Heart right ventricle (tissue), 16 donors: ENCODE measurements around the gene SARDH. TPM values are rescaled to one million over a fixed set of nuclear protein-coding genes. Genes with fewer than 3 reads are reported as not detected.

Source experiments
- ATAC-seq, 8 donors: fragments of 200-7000 bp; cut with Tn5 transposase; one replicate each; pipeline ENCODE4 v1.9.1; 2020; ENCODE audit warnings: mild to moderate bottlenecking in 8 of 8, moderate library complexity in 8 of 8, moderate number of reproducible peaks in 1 of 8
- DNase-seq, 2 donors: peaks; one replicate each; pipeline ENCODE4 v3.0.0-alpha.2; 2020
- H3K27ac ChIP-seq, 10 donors: fragments of 200-600 bp; sonication (generic) in 2 of 10; one replicate each; pipeline versions ENCODE4 v1.5.0 to v1.8.0; 2020 to 2022; ENCODE audit warnings: mild to moderate bottlenecking in 3 of 10
- H3K27me3 ChIP-seq, 7 donors: fragments of 200-600 bp; one replicate each; pipeline ENCODE4 v1.8.0; 2021 to 2022; ENCODE audit warnings: mild to moderate bottlenecking in 2 of 7
- H3K36me3 ChIP-seq, 9 donors: fragments of 200-600 bp; sonication (generic) in 1 of 9; one replicate each; pipeline versions ENCODE4 v1.5.0 to v1.8.0; 2020 to 2022; ENCODE audit warnings: mild to moderate bottlenecking in 2 of 9
- H3K4me1 ChIP-seq, 9 donors: fragments of 200-600 bp; sonication (generic) in 1 of 9; one replicate each; pipeline versions ENCODE4 v1.5.0 to v1.8.0; 2020 to 2022; ENCODE audit warnings: mild to moderate bottlenecking in 4 of 9
- H3K4me3 ChIP-seq, 10 donors: fragments of 200-600 bp; sonication (generic) in 2 of 10; one replicate each; pipeline versions ENCODE4 v1.5.0 to v1.8.0; 2020 to 2022; ENCODE audit warnings: mild to moderate bottlenecking in 7 of 10, moderate library complexity in 2 of 10
- H3K9me3 ChIP-seq, 11 donors: fragments of 200-600 bp in 10 of 11; sonication (generic) in 2 of 11; one replicate each; pipeline versions ENCODE4 v1.5.0 to v1.8.0; 2013 to 2022; ENCODE audit warnings: mild to moderate bottlenecking in 2 of 11, control low read depth in 1 of 11, moderate library complexity in 1 of 11
- WGBS, 2 donors: extraction: QIAGEN DNeasy Blood & Tissue Kit; methylation state at CpG; one replicate each; pipeline ENCODE4 v1.1.7; 2013; ENCODE audit warnings: inconsistent platforms in 1 of 2; 5-methylcytosine and 5-hydroxymethylcytosine counted together
- intact Hi-C, 10 donors: fragments of 100-400 bp; cut with DNase I; formaldehyde crosslinking; loops; one replicate each; pipeline versions ENCODE4 v1.11.1 to v1.14.2; 2022
- polyA plus RNA-seq, 2 donors: library from polyadenylated mRNA; stranded (reverse); fragments of 200-250 nt; gene quantifications; one replicate each; pipeline ENCODE4 v1.2.3, GENCODE V29; 2013
- total RNA-seq, 10 donors: library from RNA; stranded (reverse); fragmentation: NEBNext Ultra II Directional in 3 of 10; extraction: Animal tissue kit (Norgen Biotek cat#: 25700) in 3 of 10; gene quantifications; one replicate each; pipeline versions ENCODE4 v1.2.1 to v1.2.4, GENCODE V29; 2021 to 2023
- TF ChIP-seq, protein P1 (sequence below), 9 donors: fragments of 200-600 bp; sonication (generic) in 2 of 9; IDR thresholded peaks; one replicate each; pipeline versions ENCODE4 v1.5.0 to v1.8.0; 2021 to 2022; ENCODE audit warnings: antibody characterized with exemption in 9 of 9, mild to moderate bottlenecking in 5 of 9, moderate library complexity in 1 of 9
- donor health status: Arrhythmogenic right ventricular cardiomyopathy.
- donor health status: ischemic (EF 13 %, LVEDD 7.1; RV severe dilation, severe dysfunction).
- donor health status: healthy with polysubstance abuse.
- donor health status: DM: no; HTN: yes; CAD: no.
- donor health status: DM: no; HTN: no; CAD: no.
- donor health status: ischemic (EF 25% LVEDD 6.9; RV normal size, moderate dysfunction).
- donor health status: ischemic (EF 25% LVEDD 5.7; RV mildly dilated, moderate dysfunction).
- donor health status: healthy.
- donor health status: DM: yes; HTN: yes; CAD: no.
- donor health status: Ischemic cardiomyopathy.
- donor health status: ischemic (EF 35%, LVEDD 5.7; RV mildly dilated, moderate dysfunction).
- donor health status: nonischemic (EF 11% LVEDD 7.7; RV severe dilation, severe dysfunction).
- donor health status: DM: yes; HTN: yes; CAD: no.
- donor health status: PGD.
- donor health status: ischemic (EF 29% LVEDD 5.4; RV normal size, mild dysfunction).
- donor health status: nonischemic (EF 23%, LVEDD 6.1; RV moderate dilation, normal function).

The SARDH gene
- total and polyA plus RNA-seq, 12 donors, result 0.28 to 1.8 (median 0.53) TPM

DNA sequence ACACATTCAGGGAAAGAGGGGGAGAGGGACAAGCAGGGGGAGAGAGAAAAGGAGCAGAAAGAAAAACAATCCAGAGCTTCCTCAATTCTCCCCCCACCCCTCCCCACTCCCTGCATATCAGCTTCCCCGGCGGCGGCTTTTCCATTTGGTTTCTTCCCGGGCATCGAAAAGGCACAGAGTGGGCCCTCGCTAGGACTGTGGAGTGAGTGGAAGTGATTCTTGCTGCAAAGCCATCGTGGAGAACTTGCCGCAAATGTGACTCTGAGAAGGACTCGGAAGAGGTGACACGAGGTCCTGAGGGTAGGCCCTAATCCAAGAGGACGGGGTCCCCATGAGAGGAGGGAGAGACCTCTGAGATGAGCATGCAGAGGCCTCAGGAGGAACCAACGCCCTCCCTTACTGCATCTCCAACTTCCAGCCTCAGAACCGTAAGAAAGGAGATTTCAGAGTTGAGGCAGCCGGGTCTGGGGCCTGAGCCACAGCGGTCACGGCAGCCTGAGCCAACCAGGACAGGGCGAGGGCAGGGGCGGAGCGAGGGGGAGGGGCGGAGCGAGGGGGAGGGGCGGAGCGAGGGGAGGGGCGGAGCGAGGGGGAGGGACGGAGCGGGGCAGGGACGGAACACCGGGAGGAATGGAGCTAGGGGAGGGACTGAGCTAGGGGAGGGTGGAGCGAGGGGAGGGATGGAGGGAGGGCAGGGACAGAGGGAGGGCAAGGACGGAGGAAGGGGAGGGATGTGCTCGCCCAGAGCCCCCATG is 21.2 kb upstream of the SARDH start:
- H3K27ac ChIP-seq, result no peak overlapping the region
- intact Hi-C loops, result no loop called here
- TF ChIP-seq, protein P1, sequence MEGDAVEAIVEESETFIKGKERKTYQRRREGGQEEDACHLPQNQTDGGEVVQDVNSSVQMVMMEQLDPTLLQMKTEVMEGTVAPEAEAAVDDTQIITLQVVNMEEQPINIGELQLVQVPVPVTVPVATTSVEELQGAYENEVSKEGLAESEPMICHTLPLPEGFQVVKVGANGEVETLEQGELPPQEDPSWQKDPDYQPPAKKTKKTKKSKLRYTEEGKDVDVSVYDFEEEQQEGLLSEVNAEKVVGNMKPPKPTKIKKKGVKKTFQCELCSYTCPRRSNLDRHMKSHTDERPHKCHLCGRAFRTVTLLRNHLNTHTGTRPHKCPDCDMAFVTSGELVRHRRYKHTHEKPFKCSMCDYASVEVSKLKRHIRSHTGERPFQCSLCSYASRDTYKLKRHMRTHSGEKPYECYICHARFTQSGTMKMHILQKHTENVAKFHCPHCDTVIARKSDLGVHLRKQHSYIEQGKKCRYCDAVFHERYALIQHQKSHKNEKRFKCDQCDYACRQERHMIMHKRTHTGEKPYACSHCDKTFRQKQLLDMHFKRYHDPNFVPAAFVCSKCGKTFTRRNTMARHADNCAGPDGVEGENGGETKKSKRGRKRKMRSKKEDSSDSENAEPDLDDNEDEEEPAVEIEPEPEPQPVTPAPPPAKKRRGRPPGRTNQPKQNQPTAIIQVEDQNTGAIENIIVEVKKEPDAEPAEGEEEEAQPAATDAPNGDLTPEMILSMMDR (IDR thresholded peaks at IDR 0.05), result no peak
- peak; percentile 34 to 40 for DNase-seq
- peaks cover 0 to 3% (median 0%) of the 10 kb centered on the region in 11 donors for H3K9me3 ChIP-seq
- H3K36me3 ChIP-seq, result peaks cover 0 to 24% (median 4%) of the 10 kb centered on the region in 9 donors
- 48 to 83% methylated on average over 28 to 32 of the region's 32 CpGs for WGBS, 2 donors
- peaks cover 0 to 7% (median 0%) of the 10 kb centered on the region in 9 donors for H3K4me1 ChIP-seq
- peaks cover 0 to 16% (median 0%) of the 10 kb centered on the region in 7 donors for H3K27me3 ChIP-seq
- ATAC-seq, result peak; percentile 30 to 86 (median 76)
- peak overlapping the region in 2 of 10 donors; percentile 24 for H3K4me3 ChIP-seq

DNA sequence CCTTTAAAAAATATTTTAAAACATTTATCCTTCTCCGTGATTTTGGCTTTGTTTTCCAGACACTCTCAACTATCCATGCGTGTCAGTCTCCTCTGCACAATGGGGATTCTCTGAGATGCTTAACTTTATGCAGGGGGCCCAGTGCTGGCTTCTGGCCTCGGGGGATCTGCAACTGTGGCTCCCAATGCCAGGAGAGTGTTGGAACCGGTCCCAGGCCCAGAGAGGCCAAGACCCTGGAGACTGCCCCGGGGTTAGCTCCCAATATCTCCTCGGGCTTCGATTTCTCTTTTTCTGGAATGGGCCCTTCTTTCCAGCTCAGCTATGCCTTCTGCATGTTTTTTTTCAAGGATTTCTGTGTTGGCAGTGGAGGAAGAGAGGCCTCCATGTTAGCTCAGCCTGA is 20.1 kb upstream of the SARDH start:
- no peak for ATAC-seq

DNA sequence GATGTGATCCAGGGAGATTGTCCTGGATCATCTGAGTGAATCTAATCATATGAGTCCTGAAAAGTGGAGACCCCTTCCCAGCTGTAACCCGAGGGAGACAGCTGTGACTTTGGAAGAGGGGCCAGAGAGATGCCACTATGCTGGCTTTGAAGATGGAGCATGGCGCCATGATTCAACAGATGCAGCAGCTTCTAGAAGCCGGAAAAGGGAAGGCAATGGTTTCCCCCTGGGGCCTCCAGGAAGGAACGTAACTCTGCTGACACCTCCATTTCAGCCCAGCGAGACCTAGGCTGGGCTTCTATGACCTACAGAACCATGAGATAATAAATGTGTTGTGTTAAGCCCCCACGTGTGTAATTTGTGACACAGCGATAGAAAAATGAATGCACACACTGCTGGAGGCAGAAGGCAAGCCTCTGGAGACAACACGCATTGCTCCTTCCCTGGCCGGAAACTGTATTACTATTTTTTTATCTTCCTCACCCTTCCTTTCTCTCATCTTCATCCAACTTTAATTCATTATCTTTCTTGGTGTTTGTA is 16.6 kb upstream of the SARDH start:
- TF ChIP-seq, protein P1 (IDR thresholded peaks at IDR 0.05), result no peak
- Histone ChIP-seq H3K4me3 (no peak overlapping the region), H3K27me3 (peaks cover 0 to 39% (median 18%) of the 10 kb centered on the region in 7 donors), H3K36me3 (no peaks in the 10 kb centered on the region), H3K27ac (no peak overlapping the region), H3K9me3 (no peaks in the 10 kb centered on the region), H3K4me1 (peaks cover 0 to 7% (median 0%) of the 10 kb centered on the region in 9 donors)
- WGBS, 2 donors, result 50 to 55% methylated on average over 9 of the region's 9 CpGs
- intact Hi-C loops, result no loop called here
- ATAC-seq (no peak), DNase-seq (no peak)

More for the DNA sequence above, 20.1 kb upstream of the SARDH start:
- no peak for DNase-seq
- intact Hi-C loops, result no loop called here
- H3K4me3 ChIP-seq, result no peak overlapping the region
- H3K36me3 ChIP-seq, result peaks cover 0 to 13% (median 0%) of the 10 kb centered on the region in 9 donors
- WGBS, 2 donors, result 73 to 78% methylated on average over 7 of the region's 7 CpGs
- TF ChIP-seq, protein P1 (IDR thresholded peaks at IDR 0.05), result no peak
- H3K4me1 ChIP-seq, result peaks cover 0 to 7% (median 0%) of the 10 kb centered on the region in 9 donors
- no peak overlapping the region for H3K27ac ChIP-seq
- H3K27me3 ChIP-seq, result peaks cover 0 to 24% (median 0%) of the 10 kb centered on the region in 7 donors
- H3K9me3 ChIP-seq, result no peaks in the 10 kb centered on the region

DNA sequence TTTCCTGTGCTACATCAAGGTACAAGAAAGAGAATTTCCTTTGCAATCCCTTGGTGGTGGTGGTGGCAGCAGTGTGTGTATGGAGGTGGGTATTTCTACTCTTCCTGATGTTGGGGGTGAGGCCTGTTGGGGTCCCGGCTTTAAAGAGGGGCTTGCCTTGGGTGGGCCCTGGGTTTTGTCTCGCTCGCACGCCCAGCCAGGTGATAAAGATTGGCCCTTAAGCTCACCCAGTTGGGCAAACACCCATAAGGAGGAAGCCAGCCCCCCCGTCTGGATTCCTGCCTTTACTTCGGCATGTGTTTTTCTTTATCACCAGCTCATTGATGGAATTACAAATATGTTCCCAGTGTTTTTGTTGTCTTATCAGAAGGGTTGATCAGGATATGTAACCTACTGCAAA is 16.0 kb upstream of the SARDH start:
- no peak for DNase-seq
- TF ChIP-seq, protein P1 (IDR thresholded peaks at IDR 0.05), result no peak
- H3K4me1 ChIP-seq, result peaks cover 0 to 7% (median 0%) of the 10 kb centered on the region in 9 donors
- no peaks in the 10 kb centered on the region for H3K36me3 ChIP-seq
- intact Hi-C loops, result no loop called here
- no peak for ATAC-seq
- WGBS, 2 donors, result 86 to 87% methylated on average over 6 of the region's 6 CpGs
- H3K9me3 ChIP-seq, result no peaks in the 10 kb centered on the region
- no peak overlapping the region for H3K4me3 ChIP-seq
- H3K27me3 ChIP-seq, result peaks cover 0 to 42% (median 18%) of the 10 kb centered on the region in 7 donors
- H3K27ac ChIP-seq, result no peak overlapping the region
